GM18517 (cell line): ENCODE results near the gene MCMBP.
"Not testable (repeated sequence)": the region's sequence is repeated elsewhere in the genome, so short reads cannot be mapped to it uniquely, and the experiment has no call there.

Experiments
- ATAC-seq: cut with Tn5 transposase; IDR thresholded peaks from one replicate; pipeline ENCODE4 v1.9.1; 2021; ENCODE audit warnings: mild to moderate bottlenecking, moderate library complexity; ENCODE audit not compliant: unreplicated experiment

MCMBP gene

GRCh38 chr10:119883901-119884611 lies 11.4 kb upstream of the MCMBP start:
- ATAC-seq, result not testable (repeated sequence)

DNA sequence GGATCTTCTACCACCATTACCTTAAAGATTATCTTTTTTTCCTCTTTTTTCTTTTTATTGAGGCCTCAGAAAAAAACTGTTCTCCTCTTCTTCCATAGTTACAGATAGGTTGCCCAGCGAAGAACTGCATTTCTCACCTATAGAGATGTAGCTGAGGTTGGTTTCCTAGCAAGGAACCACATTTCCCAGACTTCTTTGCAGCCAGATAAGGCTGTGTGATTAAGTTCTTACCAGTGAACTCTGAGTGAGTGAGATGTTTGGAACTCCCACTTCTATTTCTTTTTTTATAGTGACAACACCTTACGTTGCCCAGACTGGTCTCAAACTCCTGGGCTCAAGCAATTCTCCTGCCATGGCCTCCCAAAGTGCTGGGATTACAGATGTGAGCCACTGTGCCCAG lies 5.9 kb upstream of the MCMBP start:
- no peak for ATAC-seq

DNA sequence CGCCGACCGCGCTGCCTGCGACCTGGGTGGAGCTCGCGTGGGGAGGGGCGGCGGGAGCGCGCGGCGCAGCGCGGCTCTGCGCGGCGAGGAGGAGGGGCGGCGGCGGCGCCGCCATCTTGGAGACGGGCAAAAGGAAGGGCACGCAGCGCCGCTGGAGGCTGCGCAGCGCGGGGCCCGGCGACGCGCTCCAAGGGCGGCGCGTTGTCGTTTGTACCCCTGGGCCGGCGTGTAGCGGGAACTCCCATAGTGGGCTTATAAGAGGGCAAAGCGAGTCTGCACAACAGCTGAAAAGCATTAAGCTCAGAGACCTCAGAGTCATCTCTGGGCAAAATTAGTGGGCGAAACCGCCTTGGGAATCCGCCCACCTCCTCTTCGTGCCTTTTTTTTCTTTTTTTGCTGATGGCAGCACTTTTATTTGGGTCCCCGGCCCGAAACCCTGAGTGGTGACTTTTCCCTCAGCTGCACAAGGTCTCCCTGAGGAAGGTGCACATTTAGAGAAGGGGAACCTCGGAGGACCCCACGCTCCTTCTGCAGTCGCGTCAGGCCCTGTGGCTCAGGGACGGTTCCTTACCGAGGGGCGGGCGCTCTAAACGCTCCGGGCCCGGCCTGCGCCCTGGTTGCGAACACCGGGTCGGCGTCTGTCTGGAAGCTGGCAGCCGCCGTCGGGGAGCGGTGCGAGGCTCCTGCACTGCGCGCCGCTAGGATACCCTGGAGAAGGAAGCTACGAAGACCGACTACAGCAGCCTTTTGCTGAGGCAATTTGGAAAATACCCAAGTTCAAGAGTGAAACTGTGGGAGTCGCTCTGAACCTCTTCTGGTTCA lies 428 bp upstream of the MCMBP start:
- peak; percentile 84 for ATAC-seq

GRCh38 chr10:119871881-119872609 lies 598 bp downstream of the MCMBP start:
- ATAC-seq, result peak; percentile 31

GRCh38 chr10:119869398-119869797 lies 3.2 kb downstream of the MCMBP start:
- ATAC-seq, result not testable (repeated sequence)

- ATAC-seq, result no peak
These were observed 5.3 kb downstream of the MCMBP start for GRCh38 chr10:119867317-119867716.

GRCh38 chr10:119865699-119866240 lies 6.9 kb downstream of the MCMBP start:
- ATAC-seq, result no peak

DNA sequence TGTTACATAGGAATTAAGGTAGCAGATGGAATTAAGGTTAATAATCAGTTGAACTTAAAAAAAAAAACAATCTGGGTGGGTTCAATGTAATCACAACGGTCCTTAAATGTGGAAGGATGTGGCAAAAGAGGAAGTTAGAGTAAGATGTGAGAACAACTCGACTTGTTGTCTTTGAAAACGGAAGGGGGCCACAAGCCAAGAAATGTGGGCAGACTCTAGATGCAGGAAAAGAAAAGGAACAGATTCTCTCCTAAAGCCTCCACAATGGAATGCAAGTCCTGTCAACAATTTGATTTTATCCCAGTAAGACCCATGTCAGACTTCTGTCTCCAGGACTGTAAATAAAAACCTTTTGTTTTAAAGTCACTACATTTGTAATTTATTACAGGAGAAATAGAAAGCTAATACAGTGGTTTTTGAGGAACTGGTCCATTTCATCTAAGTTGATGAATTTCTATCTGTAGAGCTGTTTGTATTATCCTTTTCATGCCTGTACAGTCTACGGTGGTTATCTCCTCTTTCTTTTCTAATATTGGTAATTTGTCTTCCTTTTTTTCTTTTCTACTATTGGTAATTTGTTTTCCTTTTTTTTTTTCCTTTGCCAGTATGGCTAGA lies 8.6 kb downstream of the MCMBP start:
- ATAC-seq, result no peak

DNA sequence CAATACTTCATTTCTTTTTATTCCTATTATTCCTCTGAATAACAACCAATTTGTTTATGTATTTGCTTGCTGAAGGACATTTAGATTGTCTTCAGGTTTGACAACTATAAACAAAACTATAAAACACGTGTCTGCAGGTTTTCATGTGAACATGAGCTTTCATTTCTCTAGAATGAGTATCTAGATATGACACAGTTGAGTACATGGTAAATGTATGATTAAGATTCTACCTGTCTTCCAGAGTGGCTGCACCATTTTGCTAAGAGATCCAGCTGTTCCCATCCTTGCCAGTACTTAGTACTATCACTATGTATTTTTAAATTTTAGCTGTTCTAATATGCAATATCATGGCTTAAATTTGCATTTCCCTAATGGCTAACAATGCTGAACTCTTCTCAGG lies 10.1 kb downstream of the MCMBP start:
- no peak for ATAC-seq

DNA sequence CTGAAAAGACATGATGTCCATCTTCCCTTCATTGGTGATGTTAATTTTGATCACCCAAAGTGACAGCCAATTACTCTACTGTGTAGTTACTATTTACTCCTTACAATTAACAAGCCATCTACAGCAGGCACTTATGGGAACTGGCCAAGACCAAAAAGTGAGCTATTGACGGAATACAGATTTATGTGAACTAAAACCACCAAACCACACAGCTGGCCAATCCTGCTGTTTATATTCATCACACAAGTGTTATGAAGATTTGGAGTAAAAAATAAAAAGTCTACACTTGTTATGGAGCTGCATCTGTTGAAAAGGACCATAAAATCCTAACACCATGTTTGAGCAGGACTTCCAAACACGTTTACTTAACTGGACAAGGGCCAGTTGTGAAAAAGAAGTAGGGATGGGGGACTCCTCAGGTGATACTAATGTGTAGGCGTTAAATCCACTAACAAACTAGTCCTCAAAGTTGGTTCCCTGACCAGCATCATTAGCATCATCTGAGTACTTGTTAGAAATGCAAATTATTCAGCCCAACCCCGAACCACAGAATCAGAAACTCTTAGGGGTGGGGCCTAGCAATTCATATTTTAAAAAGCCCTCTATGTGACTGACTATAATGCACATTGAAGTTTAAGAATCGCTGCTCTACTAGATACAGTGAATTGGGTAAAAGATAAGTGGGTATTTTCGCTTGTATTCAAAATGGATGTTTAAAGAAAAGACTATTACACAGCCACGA lies 11.6 kb downstream of the MCMBP start:
- no peak for ATAC-seq

DNA sequence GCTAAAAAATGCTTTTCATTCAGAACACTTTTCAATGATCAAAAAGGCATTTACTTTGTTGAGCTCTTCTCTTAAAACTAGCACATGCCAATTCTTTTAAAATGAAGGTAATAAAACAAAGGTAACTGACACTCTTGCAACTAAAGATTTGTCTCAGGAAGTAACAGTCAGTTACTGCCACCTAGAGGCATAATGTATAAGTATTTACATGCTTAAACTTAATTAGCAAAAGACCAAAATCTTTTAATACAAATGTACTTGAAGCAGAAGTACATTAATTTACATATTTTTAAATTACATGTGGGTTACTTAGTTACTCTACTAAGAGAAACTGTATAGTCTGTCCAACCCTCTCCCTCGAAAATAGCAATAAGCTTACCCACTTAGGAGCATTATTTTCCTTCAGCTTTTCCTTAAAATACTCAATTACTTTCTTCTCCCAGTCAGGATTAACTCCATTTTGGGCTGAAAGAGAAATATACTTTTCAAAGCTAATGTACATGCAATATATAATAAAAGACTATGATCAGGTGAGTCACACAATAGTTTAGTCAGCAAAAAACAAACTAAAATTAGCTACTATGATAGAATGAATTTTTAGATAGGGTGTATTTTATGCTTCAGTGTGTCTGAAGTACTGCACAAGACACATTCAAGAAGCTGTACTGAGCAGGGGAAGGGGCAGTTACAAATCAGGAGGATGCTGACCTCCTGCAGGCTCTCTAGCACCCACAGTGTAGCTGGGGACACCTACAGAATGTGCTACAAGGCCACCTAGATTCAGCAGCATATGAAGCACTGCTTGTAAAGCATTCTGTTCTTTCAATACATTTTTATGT lies 13.0 kb downstream of the MCMBP start:
- no peak for ATAC-seq

DNA sequence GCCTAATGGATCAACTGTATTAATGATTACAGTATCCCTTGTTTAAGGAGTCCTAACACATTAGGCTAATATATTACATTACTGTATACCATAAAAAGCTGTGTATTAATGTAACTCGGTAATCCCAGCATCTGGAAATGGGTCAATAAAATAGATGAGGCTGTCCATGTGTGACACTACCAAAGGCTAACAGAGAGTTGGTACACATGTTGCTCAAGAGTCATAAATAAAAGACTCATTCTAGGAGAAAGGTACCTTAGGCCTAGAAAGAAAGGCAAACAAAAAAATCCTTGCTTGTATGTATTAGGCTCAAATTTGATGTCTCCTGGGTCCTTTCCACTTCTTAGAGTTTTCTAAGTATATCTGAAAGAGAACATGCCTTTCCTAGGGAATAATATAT lies 14.6 kb downstream of the MCMBP start:
- no peak for ATAC-seq

DNA sequence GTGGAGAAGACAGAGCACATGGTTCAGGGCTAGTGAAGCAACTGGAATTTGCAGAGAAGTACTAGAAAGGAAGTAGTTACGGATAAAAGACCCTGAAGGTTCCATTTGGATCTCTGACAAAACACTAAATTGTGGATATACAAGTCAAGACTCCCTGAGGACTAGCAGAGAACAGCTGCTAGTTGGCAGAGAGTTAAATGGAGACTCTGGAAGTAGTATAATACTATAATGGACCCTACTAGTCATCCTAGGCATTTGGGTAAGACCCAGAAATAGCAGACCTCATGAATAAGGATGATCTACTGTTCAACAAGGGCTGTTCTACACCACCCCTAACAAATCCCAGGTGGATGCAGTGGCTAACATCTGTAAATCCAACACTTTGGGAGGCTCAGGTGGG lies 19.1 kb downstream of the MCMBP start:
- ATAC-seq, result no peak

GRCh38 chr10:119852822-119853221 lies 19.8 kb downstream of the MCMBP start:
- no peak for ATAC-seq

GRCh38 chr10:119852277-119852676 lies 20.4 kb downstream of the MCMBP start:
- ATAC-seq, result no peak

DNA sequence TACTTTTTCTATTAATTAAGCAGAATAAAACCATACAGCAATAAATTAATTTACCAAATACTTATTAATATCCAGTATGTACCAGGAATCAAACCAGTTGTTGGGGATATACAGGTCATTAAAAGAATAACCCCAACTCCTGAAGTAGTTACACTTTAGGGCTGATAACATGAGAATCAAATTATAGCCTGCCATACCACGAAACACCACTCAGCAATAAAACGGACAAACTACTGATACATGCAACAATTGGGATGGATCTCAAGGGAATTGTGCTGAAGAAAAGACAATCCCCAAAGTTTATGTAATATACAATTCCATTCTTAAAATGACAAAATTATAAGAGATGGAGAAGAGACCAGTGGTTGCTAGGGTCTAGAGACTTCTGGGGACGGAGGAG lies 22.7 kb downstream of the MCMBP start:
- no peak for ATAC-seq

DNA sequence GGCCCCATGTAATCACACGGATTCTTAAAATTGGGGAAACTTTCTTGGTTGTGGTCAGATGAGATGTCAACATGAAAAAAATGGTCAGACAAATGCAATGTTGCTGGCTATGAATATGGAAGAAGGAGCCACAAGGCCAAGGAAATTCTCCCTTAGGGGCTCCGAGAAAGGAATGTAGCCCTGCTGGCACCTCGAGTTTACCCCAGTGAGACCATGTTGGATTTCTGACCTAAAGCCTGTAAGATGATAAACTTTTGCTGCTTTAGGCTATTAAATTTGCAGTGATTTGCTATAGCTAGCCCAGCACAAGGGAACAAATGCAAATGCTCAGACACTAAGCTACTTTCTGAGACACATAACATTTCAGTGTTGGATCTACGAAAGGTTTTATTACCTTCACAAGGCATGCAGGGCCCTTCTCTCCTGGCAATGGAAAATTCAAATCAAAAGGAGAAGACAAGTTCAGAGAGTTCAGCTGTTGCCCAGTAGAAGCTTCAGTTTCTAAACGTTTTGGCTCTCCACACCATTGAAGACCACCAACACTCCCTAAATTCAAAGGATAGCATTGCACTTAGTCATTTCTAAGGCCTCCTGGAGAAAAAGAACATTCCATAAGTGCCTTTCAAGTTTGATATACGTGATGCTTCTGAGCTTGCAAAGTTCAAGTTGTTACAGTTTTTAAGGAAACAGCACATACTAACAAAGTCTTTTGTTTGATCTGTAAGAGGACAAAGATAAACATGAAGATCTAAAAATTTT lies 23.4 kb downstream of the MCMBP start:
- ATAC-seq, result no peak

GRCh38 chr10:119845656-119846055 lies 27.0 kb downstream of the MCMBP start:
- no peak for ATAC-seq

- no peak for ATAC-seq
These were observed 38.5 kb downstream of the MCMBP start for GRCh38 chr10:119834188-119834587.
